HUES48 (cell line): ENCODE measurements around the gene RASSF5.
"Not testable (repeated sequence)": the region's sequence is repeated elsewhere in the genome, so short reads cannot be mapped to it uniquely, and the experiment has no call there.

Experiments used
- H3K27ac ChIP-seq: one replicate; pipeline ENCODE4 v1.7.0; 2013; ENCODE audit warnings: low read depth, low read length, inconsistent platforms
- H3K27me3 ChIP-seq: 2 replicates; pipeline ENCODE4 v1.6.1; 2013; ENCODE audit warnings: mild to moderate bottlenecking, low read length; ENCODE audit not compliant: control insufficient read depth, insufficient read depth
- H3K36me3 ChIP-seq: 2 replicates; pipeline ENCODE4 v1.6.1; 2013; ENCODE audit warnings: low read length; ENCODE audit not compliant: control insufficient read depth, insufficient read depth
- H3K4me1 ChIP-seq: 2 replicates; pipeline ENCODE4 v1.6.1; 2013; ENCODE audit warnings: mild to moderate bottlenecking, low read length; ENCODE audit not compliant: control insufficient read depth, insufficient read depth
- H3K4me3 ChIP-seq: 2 replicates; pipeline ENCODE4 v1.5.1; 2013; ENCODE audit warnings: mild to moderate bottlenecking, low read depth, low read length
- H3K9ac ChIP-seq: 2 replicates; pipeline ENCODE4 v1.6.1; 2013; ENCODE audit warnings: mild to moderate bottlenecking, low read depth, low read length, moderate library complexity
- H3K9me3 ChIP-seq: 2 replicates; pipeline ENCODE4 v1.6.1; 2013; ENCODE audit warnings: low read length; ENCODE audit not compliant: control insufficient read depth, insufficient read depth

The RASSF5 gene

DNA sequence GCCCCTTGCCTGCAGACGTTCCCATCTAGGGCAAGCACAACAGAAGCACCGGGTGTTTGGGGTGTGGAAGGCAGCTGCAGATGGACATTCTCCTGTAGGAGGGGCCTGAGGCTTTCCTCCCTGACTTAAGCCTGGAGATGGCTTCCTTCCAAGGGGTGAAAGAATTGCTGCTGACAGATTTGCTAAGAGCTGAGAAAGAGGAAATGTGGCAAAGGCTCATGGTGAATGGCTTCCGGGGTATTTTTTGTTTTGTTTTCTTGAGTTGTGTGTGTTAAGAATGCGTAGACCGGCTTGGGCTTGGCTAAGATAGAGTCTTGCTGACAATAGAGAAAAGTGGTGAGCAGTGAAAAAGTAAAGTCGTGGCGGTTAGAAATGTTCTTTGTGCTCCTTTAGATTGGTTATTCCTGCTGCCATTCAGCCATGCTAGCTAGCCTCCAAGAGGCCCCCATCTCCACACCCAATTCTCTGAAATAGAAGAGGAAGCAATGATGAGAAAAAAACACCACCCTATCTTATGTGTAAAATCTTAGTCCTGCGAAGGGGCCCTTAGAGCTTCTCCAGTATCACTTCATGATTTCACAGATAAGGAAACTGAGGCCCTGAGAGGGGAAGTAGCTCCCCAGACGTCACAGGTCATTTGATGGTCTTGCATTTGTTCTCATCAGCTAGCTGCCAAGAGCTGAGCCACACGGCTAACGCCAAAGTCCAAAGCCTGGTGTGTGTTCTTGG, 68.0 kb downstream of the RASSF5 start:
- H3K4me1 ChIP-seq = no peaks in the 10 kb centered on the region
- no peaks in the 10 kb centered on the region for H3K36me3 ChIP-seq
- H3K27me3 ChIP-seq = no peaks in the 10 kb centered on the region
- no peak overlapping the region for H3K27ac ChIP-seq
- no peak overlapping the region for H3K9ac ChIP-seq
- H3K9me3 ChIP-seq = no peaks in the 10 kb centered on the region
- no peak overlapping the region for H3K4me3 ChIP-seq

DNA sequence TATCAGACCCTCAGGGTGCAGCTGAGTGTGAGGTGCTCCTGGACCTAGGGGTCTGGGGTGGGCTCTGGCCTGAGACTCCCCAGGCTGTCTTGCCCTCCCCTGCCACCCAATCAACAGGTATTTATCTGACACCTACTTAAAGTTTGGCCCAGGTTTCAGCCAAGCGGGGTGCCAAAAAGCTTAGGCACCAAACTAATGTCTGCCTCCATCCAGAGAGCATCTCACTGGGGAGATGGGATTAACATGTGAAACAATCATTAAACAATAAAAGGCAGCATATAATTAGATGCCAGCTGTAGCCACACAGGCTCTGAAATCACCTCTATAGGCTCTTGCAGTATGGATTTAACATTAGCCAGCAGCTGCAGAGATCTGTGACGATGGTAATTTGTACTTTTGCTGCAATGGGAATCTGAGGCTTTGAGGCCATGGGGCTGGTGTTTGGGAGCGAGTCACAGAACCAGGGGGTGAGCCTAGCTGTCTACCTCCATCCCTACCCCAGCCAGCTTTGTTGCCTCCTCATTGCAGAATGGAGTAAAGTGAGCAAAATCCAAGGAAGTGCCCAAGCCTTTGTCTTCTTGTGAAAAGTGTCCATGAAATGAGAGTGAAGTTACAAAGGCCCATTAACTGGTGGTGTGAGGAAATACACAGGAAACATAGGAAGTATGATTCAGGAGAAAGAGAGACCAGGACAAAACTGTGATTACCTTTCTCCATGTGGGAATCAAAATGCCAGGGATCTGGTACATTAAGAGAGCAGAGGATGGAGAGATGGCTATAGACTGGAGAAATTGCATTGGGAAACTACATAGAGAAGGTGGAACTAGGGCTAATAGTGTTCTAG, 68.8 kb downstream of the RASSF5 start:
- H3K9ac ChIP-seq = no peak overlapping the region
- H3K27ac ChIP-seq = no peak overlapping the region
- H3K4me1 ChIP-seq = no peaks in the 10 kb centered on the region

GRCh38 chr1:206577626-206578025, 70.3 kb downstream of the RASSF5 start:
- H3K27me3 ChIP-seq = no peaks in the 10 kb centered on the region
- H3K4me3 ChIP-seq = no peak overlapping the region
- H3K9ac ChIP-seq = no peak overlapping the region
- H3K4me1 ChIP-seq = no peaks in the 10 kb centered on the region
- H3K9me3 ChIP-seq = no peaks in the 10 kb centered on the region
- H3K27ac ChIP-seq = no peak overlapping the region
- no peaks in the 10 kb centered on the region for H3K36me3 ChIP-seq

More for the DNA sequence above, 68.8 kb downstream of the RASSF5 start:
- H3K9me3 ChIP-seq = no peaks in the 10 kb centered on the region
- H3K36me3 ChIP-seq = no peaks in the 10 kb centered on the region
- H3K4me3 ChIP-seq = no peak overlapping the region
- H3K27me3 ChIP-seq = no peaks in the 10 kb centered on the region

GRCh38 chr1:206578068-206578977, 71.0 kb downstream of the RASSF5 start:
- Histone ChIP-seq H3K36me3 (no peaks in the 10 kb centered on the region), H3K4me1 (peaks cover under 1% of the 10 kb centered on the region; the same call in 1 of the 2 replicates), H3K4me3 (no peak overlapping the region), H3K9me3 (no peaks in the 10 kb centered on the region), H3K27me3 (no peaks in the 10 kb centered on the region), H3K27ac (no peak overlapping the region), H3K9ac (no peak overlapping the region)

GRCh38 chr1:206578978-206579374, 71.6 kb downstream of the RASSF5 start:
- H3K9ac ChIP-seq = no peak overlapping the region
- no peak overlapping the region for H3K27ac ChIP-seq
- H3K4me3 ChIP-seq = no peak overlapping the region
- H3K27me3 ChIP-seq = no peaks in the 10 kb centered on the region
- H3K4me1 ChIP-seq = peaks cover 2% of the 10 kb centered on the region; the same call in 1 of the 2 replicates
- no peaks in the 10 kb centered on the region for H3K36me3 ChIP-seq
- no peaks in the 10 kb centered on the region for H3K9me3 ChIP-seq

DNA sequence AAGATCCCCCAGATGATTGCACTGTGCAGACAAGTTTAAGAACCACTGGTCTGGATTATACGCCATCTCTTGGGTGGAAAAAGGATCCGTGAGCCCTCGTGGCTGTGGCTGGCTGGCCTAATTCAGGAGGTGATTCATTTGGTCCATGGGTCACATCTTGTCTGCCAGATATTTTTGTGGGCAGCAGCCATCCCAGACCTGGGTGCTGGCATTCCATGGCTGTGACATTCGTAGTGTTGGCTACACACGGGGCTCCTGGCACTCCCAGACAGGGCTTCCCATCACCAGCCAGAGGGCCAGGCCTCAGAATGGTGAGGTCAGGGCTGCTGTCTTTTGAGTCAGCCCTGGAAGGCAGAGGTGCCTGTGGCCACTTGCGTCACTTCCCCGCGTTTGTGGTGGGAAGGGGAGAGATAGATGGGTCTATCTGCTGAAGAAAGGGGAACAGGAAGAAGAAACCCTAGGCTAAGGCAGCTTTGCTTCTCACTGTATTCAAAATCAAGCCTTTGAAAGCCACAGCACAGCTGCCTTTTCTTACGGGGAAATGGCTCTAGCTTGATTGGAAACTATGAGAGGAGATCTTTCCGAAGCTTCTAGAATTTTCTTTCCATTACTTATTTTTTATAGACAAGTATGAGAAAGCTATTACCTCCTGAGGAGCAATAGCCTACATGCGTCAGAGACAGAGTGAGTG, 72.6 kb downstream of the RASSF5 start:
- no peak overlapping the region for H3K27ac ChIP-seq
- peaks cover 2% of the 10 kb centered on the region; the same call in 1 of the 2 replicates for H3K4me1 ChIP-seq
- H3K36me3 ChIP-seq = no peaks in the 10 kb centered on the region
- no peak overlapping the region for H3K9ac ChIP-seq
- no peaks in the 10 kb centered on the region for H3K27me3 ChIP-seq
- H3K9me3 ChIP-seq = no peaks in the 10 kb centered on the region
- H3K4me3 ChIP-seq = no peak overlapping the region

DNA sequence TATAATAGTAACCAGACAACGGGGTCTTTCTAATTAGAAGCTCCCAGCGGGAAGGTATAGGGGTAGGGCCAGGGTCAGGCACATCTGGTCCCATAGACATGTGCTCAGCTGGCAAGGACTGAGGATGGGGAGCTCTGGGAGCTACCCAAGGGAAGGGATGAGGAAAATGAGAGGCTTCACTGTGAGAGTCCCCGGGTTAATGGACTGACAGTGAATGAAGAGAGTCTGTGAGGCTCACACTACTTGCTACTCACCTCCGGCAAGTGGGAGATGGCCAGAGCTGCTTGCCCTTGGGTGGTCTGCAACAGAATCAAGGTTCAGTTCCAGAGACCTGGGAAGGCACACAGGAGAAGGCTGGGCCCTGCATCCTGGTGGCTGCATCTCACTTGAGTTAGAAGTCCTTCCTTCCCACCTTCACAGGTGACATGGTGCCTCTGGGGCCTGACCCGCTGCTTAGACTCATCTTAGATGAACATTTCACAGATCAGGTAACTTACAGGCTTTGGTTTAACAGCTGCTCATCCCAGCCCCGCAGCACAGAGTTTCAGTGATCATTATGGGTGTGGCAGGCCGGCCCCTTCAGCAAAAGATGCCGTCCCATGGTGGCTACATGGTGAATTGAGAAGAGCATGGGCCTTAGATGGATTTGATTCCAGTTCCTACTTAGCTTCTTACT, 73.2 kb downstream of the RASSF5 start:
- Histone ChIP-seq H3K27ac (no peak overlapping the region), H3K4me3 (no peak overlapping the region), H3K36me3 (no peaks in the 10 kb centered on the region), H3K27me3 (no peaks in the 10 kb centered on the region), H3K9me3 (no peaks in the 10 kb centered on the region), H3K4me1 (peaks cover 2% of the 10 kb centered on the region; the same call in 1 of the 2 replicates), H3K9ac (no peak overlapping the region)

DNA sequence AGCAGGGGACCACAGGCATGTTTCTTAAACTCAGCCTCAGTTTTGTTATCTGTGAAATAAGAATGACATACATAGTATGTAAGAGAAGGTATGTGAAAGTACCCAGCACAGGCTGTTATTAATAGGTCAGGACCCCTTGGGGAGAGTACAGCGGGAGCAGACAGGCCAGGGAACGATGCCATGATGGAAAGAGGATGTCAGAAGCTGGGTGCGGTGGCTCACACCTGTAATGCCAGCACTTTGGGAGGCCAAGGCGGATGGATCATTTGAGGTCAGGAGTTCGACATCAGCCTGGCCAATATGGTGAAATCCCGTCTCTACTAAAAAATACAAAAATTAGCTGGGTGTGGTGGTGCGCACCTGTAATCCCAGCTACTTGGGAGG, 73.8 kb downstream of the RASSF5 start:
- H3K27me3 ChIP-seq, H3K4me3 ChIP-seq, H3K9ac ChIP-seq, H3K4me1 ChIP-seq, H3K27ac ChIP-seq, H3K9me3 ChIP-seq, H3K36me3 ChIP-seq: not testable (repeated sequence)

- Histone ChIP-seq H3K27me3 (no peaks in the 10 kb centered on the region), H3K9me3 (no peaks in the 10 kb centered on the region), H3K27ac (no peak overlapping the region), H3K4me1 (peaks cover 2% of the 10 kb centered on the region; the same call in 1 of the 2 replicates), H3K9ac (no peak overlapping the region), H3K36me3 (no peaks in the 10 kb centered on the region), H3K4me3 (no peak overlapping the region)
Measured at GRCh38 chr1:206581571-206581981, 74.2 kb downstream of the RASSF5 start.

DNA sequence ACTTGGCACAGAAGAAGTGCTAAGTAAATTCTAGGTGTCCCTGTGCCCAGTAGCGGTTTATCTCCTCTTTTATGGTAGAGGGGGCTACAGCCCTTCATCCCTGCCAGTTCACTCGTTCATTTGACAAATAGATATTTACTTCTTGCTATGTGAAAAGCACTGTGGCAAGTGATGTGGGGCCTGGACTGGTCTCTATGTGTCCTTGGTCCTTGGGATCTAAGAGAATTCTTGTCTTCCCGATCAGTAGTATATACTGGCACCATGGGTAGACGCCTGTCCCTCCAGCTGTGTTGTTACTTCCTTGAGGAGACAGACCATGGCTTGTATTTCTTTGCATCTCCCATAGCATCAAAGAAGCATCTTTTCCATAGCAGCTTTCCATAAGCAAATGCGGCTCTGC, 75.2 kb downstream of the RASSF5 start:
- no peaks in the 10 kb centered on the region for H3K27me3 ChIP-seq

More for the DNA sequence above, 75.2 kb downstream of the RASSF5 start:
- Histone ChIP-seq H3K9ac (no peak overlapping the region), H3K4me1 (peaks cover 2% of the 10 kb centered on the region; the same call in 1 of the 2 replicates), H3K4me3 (no peak overlapping the region), H3K27ac (no peak overlapping the region), H3K9me3 (no peaks in the 10 kb centered on the region), H3K36me3 (no peaks in the 10 kb centered on the region)
